Panc1 (cell line): Measurements from ENCODE around the gene TULP3.

Source experiments
- POLR2AphosphoS5 ChIP-seq: IDR thresholded peaks from 2 replicates; pipeline ENCODE4 v1.6.1; 2012; ENCODE audit warnings: mild to moderate bottlenecking, low read depth, low read length, moderate library complexity
- REST ChIP-seq, 2 experiments: IDR thresholded peaks; 2 replicates each; pipeline ENCODE4 v1.6.1; 2011 to 2012; ENCODE audit warnings: low read depth in 2 of 2, control low read depth in 1 of 2, low read length in 1 of 2, mild to moderate bottlenecking in 1 of 2, moderate library complexity in 1 of 2; ENCODE audit not compliant: insufficient read depth in 1 of 2
- SIN3A ChIP-seq: IDR thresholded peaks from 2 replicates; pipeline ENCODE4 v1.6.1; 2012; ENCODE audit warnings: low read depth, mild to moderate bottlenecking, low read length, moderate library complexity, borderline replicate concordance; ENCODE audit not compliant: insufficient read depth
- TF ChIP-seq, protein P1 (sequence below): fragments of 450-650 bp; IDR thresholded peaks from 2 replicates; pipeline ENCODE4 v1.5.1; 2017; ENCODE audit warnings: mild to moderate bottlenecking

GRCh38 chr12:2853626-2854025, 37.1 kb upstream of the TULP3 start:
- TF ChIP-seq, protein P1, sequence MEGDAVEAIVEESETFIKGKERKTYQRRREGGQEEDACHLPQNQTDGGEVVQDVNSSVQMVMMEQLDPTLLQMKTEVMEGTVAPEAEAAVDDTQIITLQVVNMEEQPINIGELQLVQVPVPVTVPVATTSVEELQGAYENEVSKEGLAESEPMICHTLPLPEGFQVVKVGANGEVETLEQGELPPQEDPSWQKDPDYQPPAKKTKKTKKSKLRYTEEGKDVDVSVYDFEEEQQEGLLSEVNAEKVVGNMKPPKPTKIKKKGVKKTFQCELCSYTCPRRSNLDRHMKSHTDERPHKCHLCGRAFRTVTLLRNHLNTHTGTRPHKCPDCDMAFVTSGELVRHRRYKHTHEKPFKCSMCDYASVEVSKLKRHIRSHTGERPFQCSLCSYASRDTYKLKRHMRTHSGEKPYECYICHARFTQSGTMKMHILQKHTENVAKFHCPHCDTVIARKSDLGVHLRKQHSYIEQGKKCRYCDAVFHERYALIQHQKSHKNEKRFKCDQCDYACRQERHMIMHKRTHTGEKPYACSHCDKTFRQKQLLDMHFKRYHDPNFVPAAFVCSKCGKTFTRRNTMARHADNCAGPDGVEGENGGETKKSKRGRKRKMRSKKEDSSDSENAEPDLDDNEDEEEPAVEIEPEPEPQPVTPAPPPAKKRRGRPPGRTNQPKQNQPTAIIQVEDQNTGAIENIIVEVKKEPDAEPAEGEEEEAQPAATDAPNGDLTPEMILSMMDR: peak; percentile 88
- TF ChIP-seq SIN3A (no peak), POLR2AphosphoS5 (no peak), REST (IDR thresholded peaks at IDR 0.05; ENCODE audit: insufficient read depth in 1 of 2, low read depth in 2 of 2, low read length in 1 of 2) (no peak)
